HCT116 (cell line): ENCODE results near the gene RPP21. TPM values are rescaled to one million over a fixed set of nuclear protein-coding genes. Genes with fewer than 3 reads are reported as not detected.

Experiments
- ATAC-seq: fragments of 200-7000 bp; cut with Tn5 transposase; 2 replicates; pipeline ENCODE4 v1.9.1; 2020; ENCODE audit warnings: mild to moderate bottlenecking, moderate library complexity
- BruUV-seq: library from RNA; stranded (reverse); fragments of 400-500 nt; replicated peaks from 2 replicates; lab custom pipeline; 2021; lab: Mats Ljungman, UMichigan
- CTCF ChIA-PET: fragments of 300-600 bp; sonication (Branson Sonifier 250); formaldehyde crosslinking; loops from one replicate; lab custom pipeline; 2021; ENCODE audit warnings: antibody characterized with exemption; lab: Charles Lee
- POLR2A ChIA-PET: fragments of 300-600, 350-600 bp; sonication (Branson Sonifier 250); formaldehyde crosslinking; loops from one replicate; lab custom pipeline; 2021; ENCODE audit warnings: antibody characterized with exemption; lab: Charles Lee
- RAD21 ChIA-PET, 2 experiments: fragments of 300-600 bp; sonication (Branson Sonifier 250); formaldehyde crosslinking; loops; one replicate each; lab custom pipeline; 2023; ENCODE audit warnings: low total read pairs in 2 of 2; ENCODE audit not compliant: uncharacterized antibody in 2 of 2, unreplicated experiment in 2 of 2, low non-redundant PET in 1 of 2; lab: Charles Lee
- DNase-seq: peaks from one replicate; pipeline ENCODE4 v3.0.0-alpha.2; 2010; ENCODE audit warnings: low read depth, low spot score
- H2AFZ ChIP-seq: fragments of 200-600 bp; shearing (Covaris generic), sonication (generic); 2 replicates; pipeline ENCODE4 v1.6.1; 2017; ENCODE audit warnings: low read depth, mixed run types, mixed read lengths, antibody characterized with exemption, low read length; ENCODE audit not compliant: poor library complexity, severe bottlenecking
- H3K27ac ChIP-seq: 2 replicates; pipeline ENCODE4 v1.5.1; 2012; ENCODE audit warnings: low read depth, low read length
- H3K27me3 ChIP-seq: fragments of 200-600 bp; sonication (generic); 2 replicates; pipeline ENCODE4 v1.6.1; 2016; ENCODE audit warnings: mixed run types, low read length, mixed read lengths; ENCODE audit not compliant: insufficient read depth
- H3K36me3 ChIP-seq, 2 experiments: fragments of 200-500 bp in 1 of 2; fragments of 200-600 bp in 1 of 2; sonication (Bioruptor generic) in 1 of 2; sonication (generic) in 1 of 2; 2 replicates each; pipeline versions ENCODE4 v1.5.1 to v1.6.1; 2014 to 2016; ENCODE audit warnings: low read length in 2 of 2, inconsistent platforms in 1 of 2, mixed read lengths in 1 of 2, mixed run types in 1 of 2; ENCODE audit not compliant: insufficient read depth in 2 of 2, control insufficient read depth in 1 of 2
- H3K4me1 ChIP-seq, 2 experiments: fragments of 200-600 bp in 1 of 2; sonication (generic) in 1 of 2; 2 replicates each; pipeline versions ENCODE4 v1.5.1 to v1.6.1; 2012 to 2017; ENCODE audit warnings: low read length in 2 of 2, inconsistent platforms in 1 of 2, mild to moderate bottlenecking in 1 of 2, mixed read lengths in 1 of 2, mixed run types in 1 of 2, moderate library complexity in 1 of 2; ENCODE audit not compliant: insufficient read depth in 2 of 2, control insufficient read depth in 1 of 2
- H3K4me2 ChIP-seq: fragments of 200-600 bp; sonication (generic); 2 replicates; pipeline ENCODE4 v1.6.1; 2017; ENCODE audit warnings: mixed run types, low read length, mixed read lengths
- H3K4me3 ChIP-seq, 2 experiments: fragments of 200-600 bp in 1 of 2; sonication (generic) in 1 of 2; replicated peaks in 1 of 2; 2 replicates each; pipeline ENCODE4 v1.5.1; 2011 to 2016; ENCODE audit warnings: low read length in 2 of 2, control low read depth in 1 of 2, low read depth in 1 of 2, mild to moderate bottlenecking in 1 of 2, mixed read lengths in 1 of 2, mixed run types in 1 of 2
- H3K79me2 ChIP-seq: fragments of 200-600 bp; sonication (generic); 2 replicates; pipeline ENCODE4 v1.6.1; 2017; ENCODE audit warnings: mild to moderate bottlenecking, mixed run types, low read length, moderate library complexity, mixed read lengths; ENCODE audit not compliant: insufficient read depth
- H3K9ac ChIP-seq: fragments of 200-600 bp; sonication (generic); 2 replicates; pipeline ENCODE4 v1.6.1; 2016; ENCODE audit warnings: low read length, mixed read lengths
- H3K9me2 ChIP-seq: fragments of 200-600 bp; sonication (generic), shearing (Covaris generic); 2 replicates; pipeline ENCODE4 v1.6.1; 2017; ENCODE audit warnings: mixed run types, mild to moderate bottlenecking, moderate library complexity; ENCODE audit not compliant: insufficient read depth
- H3K9me3 ChIP-seq, 2 experiments: fragments of 200-500 bp in 1 of 2; fragments of 200-600 bp in 1 of 2; sonication (Bioruptor generic) in 1 of 2; sonication (generic) in 1 of 2; 2 replicates each; pipeline ENCODE4 v1.6.1; 2014 to 2017; ENCODE audit warnings: low read length in 2 of 2, mixed read lengths in 2 of 2, inconsistent platforms in 1 of 2, low read depth in 1 of 2, mild to moderate bottlenecking in 1 of 2, mixed run types in 1 of 2, moderate library complexity in 1 of 2; ENCODE audit not compliant: control insufficient read depth in 1 of 2, insufficient read depth in 1 of 2
- H4K20me1 ChIP-seq: fragments of 200-600 bp; sonication (generic), shearing (Covaris generic); 2 replicates; pipeline ENCODE4 v1.6.1; 2017; ENCODE audit warnings: mixed run types, mild to moderate bottlenecking, moderate library complexity; ENCODE audit not compliant: insufficient read depth
- CBX3 ChIP-seq: IDR thresholded peaks from 2 replicates; pipeline ENCODE4 v1.6.1; 2012; ENCODE audit warnings: low read depth
- FOSL1 ChIP-seq: IDR thresholded peaks from 2 replicates; pipeline ENCODE4 v1.6.1; 2012; ENCODE audit warnings: low read depth
- JUND ChIP-seq: IDR thresholded peaks from 2 replicates; pipeline ENCODE4 v1.6.1; 2012
- POLR2A ChIP-seq: IDR thresholded peaks from 2 replicates; pipeline ENCODE4 v1.7.0; 2011; ENCODE audit warnings: borderline replicate concordance; ENCODE audit not compliant: insufficient read depth, insufficient read length; ENCODE audit errors: extremely low read depth
- POLR2AphosphoS5 ChIP-seq: IDR thresholded peaks from 2 replicates; pipeline ENCODE4 v1.6.1; 2011; ENCODE audit warnings: mild to moderate bottlenecking, low read depth, low read length, moderate library complexity
- RAD21 ChIP-seq: IDR thresholded peaks from 2 replicates; pipeline ENCODE4 v1.6.1; 2012; ENCODE audit warnings: low read depth, mild to moderate bottlenecking
- SIN3A ChIP-seq: IDR thresholded peaks from 2 replicates; pipeline ENCODE4 v1.6.1; 2012; ENCODE audit warnings: low read depth
- SP1 ChIP-seq: IDR thresholded peaks from 2 replicates; pipeline ENCODE4 v1.6.1; 2012; ENCODE audit warnings: low read depth
- SRF ChIP-seq: IDR thresholded peaks from 2 replicates; pipeline ENCODE4 v1.6.1; 2012; ENCODE audit warnings: low read depth
- TCF7L2 ChIP-seq: IDR thresholded peaks from 2 replicates; pipeline ENCODE4 v1.7.0; 2011; ENCODE audit warnings: borderline replicate concordance, inconsistent platforms; ENCODE audit not compliant: insufficient read depth, insufficient read length; ENCODE audit errors: extremely low read depth
- ZBTB33 ChIP-seq: IDR thresholded peaks from 2 replicates; pipeline ENCODE4 v1.6.1; 2011; ENCODE audit warnings: mild to moderate bottlenecking, low read length, moderate library complexity; ENCODE audit not compliant: insufficient replicate concordance; ENCODE audit errors: extremely low read depth
- ZNF274 ChIP-seq: fragments of 200-500 bp; sonication (Bioruptor generic); IDR thresholded peaks from 2 replicates; pipeline ENCODE4 v1.6.1; 2014; ENCODE audit warnings: mild to moderate bottlenecking, low read depth, low read length, inconsistent platforms
- intact Hi-C: fragments of 100-400 bp; cut with micrococcal nuclease; formaldehyde crosslinking; loops from 2 replicates; pipeline ENCODE4 v1.10.0; 2022
- total RNA-seq: library from RNA; stranded (reverse); gene quantifications from one replicate; pipeline ENCODE4 v1.2.1, GENCODE V29; 2021; ENCODE audit not compliant: unreplicated experiment
- TF ChIP-seq, protein P1 (sequence below): IDR thresholded peaks from 2 replicates; pipeline ENCODE4 v1.6.1; 2012; ENCODE audit warnings: low read depth

Gene RPP21
- total RNA-seq, 1 experiment from 2014 or later = 70.4 TPM

DNA sequence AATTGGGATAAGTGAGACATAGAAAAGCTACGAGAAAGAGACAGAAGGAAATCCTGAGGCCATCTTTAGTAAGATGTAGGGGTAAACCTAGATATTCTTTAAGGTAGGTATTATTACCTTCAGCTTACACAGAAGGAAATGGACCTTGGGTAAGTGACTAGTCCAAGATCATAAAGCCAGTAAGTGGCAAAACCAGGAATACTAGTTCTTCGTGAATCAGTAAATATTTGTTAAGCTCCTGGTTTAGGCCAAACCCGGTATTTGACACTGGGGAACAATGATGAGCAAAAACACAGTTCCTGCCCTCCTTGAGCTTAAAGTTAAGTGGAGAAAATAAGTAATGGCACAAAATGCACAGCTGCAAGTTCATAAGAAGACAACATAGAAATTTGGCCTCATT, 13.0 kb upstream of the RPP21 start:
- no peak overlapping the region for H3K4me2 ChIP-seq
- H2AFZ ChIP-seq = no peak overlapping the region
- H3K4me3 ChIP-seq = no peak overlapping the region
- no peaks in the 10 kb centered on the region for H3K27me3 ChIP-seq
- H4K20me1 ChIP-seq = no peaks in the 10 kb centered on the region
- no TSS peak for BruUV-seq
- no peak overlapping the region for H3K27ac ChIP-seq
- intact Hi-C loops = no loop called here
- ChIA-PET CTCF (no interaction called here), RAD21 (no interaction called here), POLR2A (no interaction called here)
- peaks cover 4 to 11% of the 10 kb centered on the region in 2 experiments; a peak in 2 of 4 replicates for H3K36me3 ChIP-seq
- no peak for DNase-seq
- TF ChIP-seq POLR2AphosphoS5 = no peak
- TF ChIP-seq ZNF274 = no peak
- TF ChIP-seq TCF7L2 = no peak
- TF ChIP-seq FOSL1 = no peak
- no peak for TF ChIP-seq CBX3
- TF ChIP-seq, protein P1, sequence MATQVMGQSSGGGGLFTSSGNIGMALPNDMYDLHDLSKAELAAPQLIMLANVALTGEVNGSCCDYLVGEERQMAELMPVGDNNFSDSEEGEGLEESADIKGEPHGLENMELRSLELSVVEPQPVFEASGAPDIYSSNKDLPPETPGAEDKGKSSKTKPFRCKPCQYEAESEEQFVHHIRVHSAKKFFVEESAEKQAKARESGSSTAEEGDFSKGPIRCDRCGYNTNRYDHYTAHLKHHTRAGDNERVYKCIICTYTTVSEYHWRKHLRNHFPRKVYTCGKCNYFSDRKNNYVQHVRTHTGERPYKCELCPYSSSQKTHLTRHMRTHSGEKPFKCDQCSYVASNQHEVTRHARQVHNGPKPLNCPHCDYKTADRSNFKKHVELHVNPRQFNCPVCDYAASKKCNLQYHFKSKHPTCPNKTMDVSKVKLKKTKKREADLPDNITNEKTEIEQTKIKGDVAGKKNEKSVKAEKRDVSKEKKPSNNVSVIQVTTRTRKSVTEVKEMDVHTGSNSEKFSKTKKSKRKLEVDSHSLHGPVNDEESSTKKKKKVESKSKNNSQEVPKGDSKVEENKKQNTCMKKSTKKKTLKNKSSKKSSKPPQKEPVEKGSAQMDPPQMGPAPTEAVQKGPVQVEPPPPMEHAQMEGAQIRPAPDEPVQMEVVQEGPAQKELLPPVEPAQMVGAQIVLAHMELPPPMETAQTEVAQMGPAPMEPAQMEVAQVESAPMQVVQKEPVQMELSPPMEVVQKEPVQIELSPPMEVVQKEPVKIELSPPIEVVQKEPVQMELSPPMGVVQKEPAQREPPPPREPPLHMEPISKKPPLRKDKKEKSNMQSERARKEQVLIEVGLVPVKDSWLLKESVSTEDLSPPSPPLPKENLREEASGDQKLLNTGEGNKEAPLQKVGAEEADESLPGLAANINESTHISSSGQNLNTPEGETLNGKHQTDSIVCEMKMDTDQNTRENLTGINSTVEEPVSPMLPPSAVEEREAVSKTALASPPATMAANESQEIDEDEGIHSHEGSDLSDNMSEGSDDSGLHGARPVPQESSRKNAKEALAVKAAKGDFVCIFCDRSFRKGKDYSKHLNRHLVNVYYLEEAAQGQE = no peak
- no peak for TF ChIP-seq POLR2A
- TF ChIP-seq ZBTB33 = no peak
- no peak for TF ChIP-seq SP1
- TF ChIP-seq JUND = no peak
- no peak for TF ChIP-seq SRF
- no peak for TF ChIP-seq RAD21
- TF ChIP-seq SIN3A = no peak
- H3K9me2 ChIP-seq = no peaks in the 10 kb centered on the region
- peaks cover 5 to 10% of the 10 kb centered on the region in 2 experiments; a peak in 3 of 4 replicates for H3K4me1 ChIP-seq
- no peaks in the 10 kb centered on the region for H3K9me3 ChIP-seq
- no peak for ATAC-seq
- H3K9ac ChIP-seq = no peak overlapping the region
- H3K79me2 ChIP-seq = no peaks in the 10 kb centered on the region; the same call in 1 of the 2 replicates
